IPS-NIHi7 (cell line): ENCODE data around the gene DECR2.
"Not testable (repeated sequence)": the region's sequence is repeated elsewhere in the genome, so short reads cannot be mapped to it uniquely, and the experiment has no call there.

Source experiments
- DNase-seq: peaks from one replicate; pipeline ENCODE4 v3.0.0; 2012; ENCODE audit warnings: mixed read lengths; ENCODE audit errors: extremely low spot score

Gene DECR2

GRCh38 chr16:366476-366875, 35.2 kb upstream of the DECR2 start:
- DNase-seq = no peak

GRCh38 chr16:367333-367903, 34.3 kb upstream of the DECR2 start:
- no peak for DNase-seq

- no peak for DNase-seq
Observed at GRCh38 chr16:368388-369158, 33.1 kb upstream of the DECR2 start.

GRCh38 chr16:369275-369865, 32.3 kb upstream of the DECR2 start:
- no peak for DNase-seq

- DNase-seq = peak; percentile 66
Observed at GRCh38 chr16:369866-370436, 31.7 kb upstream of the DECR2 start.

- DNase-seq = peak; percentile 93
Observed at GRCh38 chr16:370443-370842, 31.2 kb upstream of the DECR2 start, which contains the start of gene MRPL28. Gene MRPL28, minus strand, starts transcription at chr16:370538. Its CDS starts 320 bp downstream, at chr16:370218.

GRCh38 chr16:370979-371514, 30.6 kb upstream of the DECR2 start:
- DNase-seq = no peak

GRCh38 chr16:371515-372301, 30.0 kb upstream of the DECR2 start:
- DNase-seq = no peak

DNA sequence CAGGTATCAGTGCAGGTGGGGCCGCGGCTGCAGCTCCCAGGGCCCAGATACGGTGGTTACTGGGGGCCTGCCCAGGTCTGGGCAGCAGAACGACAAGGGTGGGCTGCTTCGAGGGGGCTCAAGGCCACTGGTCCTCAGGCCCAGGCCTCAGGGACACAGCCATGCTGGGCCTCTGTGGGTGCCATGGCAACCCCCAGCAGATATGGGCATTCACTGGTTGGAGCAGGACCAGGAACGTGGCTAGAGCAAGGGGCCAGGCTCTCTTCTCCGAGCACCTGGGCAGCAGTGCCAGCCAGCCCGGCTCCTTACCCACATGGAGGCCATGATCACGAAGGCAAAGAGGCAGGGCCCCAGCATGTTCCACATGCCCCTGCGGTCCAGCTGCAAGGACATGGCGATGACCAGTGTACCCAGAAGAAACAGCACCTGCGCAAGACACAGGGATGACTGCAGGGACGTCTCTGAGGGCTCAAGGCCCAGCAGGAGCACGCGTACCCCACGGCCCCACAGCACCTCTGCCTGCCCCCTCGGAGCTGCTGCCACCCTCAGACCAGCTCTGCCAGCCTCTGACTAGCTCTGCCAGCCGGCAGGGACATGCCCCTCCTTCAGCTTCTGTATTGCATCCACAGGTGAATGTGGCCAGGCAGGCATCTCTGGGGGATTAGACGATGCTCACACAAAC, 29.2 kb upstream of the DECR2 start:
- DNase-seq = no peak

- DNase-seq = no peak
Observed at GRCh38 chr16:373020-373598, 28.6 kb upstream of the DECR2 start.

GRCh38 chr16:373848-374615, 27.7 kb upstream of the DECR2 start:
- no peak for DNase-seq

- DNase-seq = no peak
Observed at GRCh38 chr16:374616-374926, 27.1 kb upstream of the DECR2 start.

DNA sequence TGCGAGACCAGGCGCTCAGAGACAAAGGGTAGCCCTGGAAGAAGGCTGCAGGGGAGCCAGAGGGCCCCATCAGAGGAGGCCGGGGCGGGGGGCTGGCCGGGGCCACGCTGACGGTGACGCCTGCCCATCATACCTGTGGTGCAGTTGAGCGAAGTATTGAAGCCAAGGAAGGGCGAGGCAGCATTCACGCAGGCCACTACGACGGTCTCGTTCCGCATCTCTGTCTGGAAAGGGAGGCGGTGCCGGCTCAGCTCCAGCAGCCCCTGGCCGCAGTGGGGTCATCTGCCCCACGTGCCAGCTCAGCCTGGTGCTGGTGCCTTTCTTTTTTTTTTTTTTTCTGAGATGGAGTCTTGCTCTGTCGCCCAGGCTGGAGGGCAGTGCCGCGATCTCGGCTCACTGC, 26.5 kb upstream of the DECR2 start:
- no peak for DNase-seq

DNA sequence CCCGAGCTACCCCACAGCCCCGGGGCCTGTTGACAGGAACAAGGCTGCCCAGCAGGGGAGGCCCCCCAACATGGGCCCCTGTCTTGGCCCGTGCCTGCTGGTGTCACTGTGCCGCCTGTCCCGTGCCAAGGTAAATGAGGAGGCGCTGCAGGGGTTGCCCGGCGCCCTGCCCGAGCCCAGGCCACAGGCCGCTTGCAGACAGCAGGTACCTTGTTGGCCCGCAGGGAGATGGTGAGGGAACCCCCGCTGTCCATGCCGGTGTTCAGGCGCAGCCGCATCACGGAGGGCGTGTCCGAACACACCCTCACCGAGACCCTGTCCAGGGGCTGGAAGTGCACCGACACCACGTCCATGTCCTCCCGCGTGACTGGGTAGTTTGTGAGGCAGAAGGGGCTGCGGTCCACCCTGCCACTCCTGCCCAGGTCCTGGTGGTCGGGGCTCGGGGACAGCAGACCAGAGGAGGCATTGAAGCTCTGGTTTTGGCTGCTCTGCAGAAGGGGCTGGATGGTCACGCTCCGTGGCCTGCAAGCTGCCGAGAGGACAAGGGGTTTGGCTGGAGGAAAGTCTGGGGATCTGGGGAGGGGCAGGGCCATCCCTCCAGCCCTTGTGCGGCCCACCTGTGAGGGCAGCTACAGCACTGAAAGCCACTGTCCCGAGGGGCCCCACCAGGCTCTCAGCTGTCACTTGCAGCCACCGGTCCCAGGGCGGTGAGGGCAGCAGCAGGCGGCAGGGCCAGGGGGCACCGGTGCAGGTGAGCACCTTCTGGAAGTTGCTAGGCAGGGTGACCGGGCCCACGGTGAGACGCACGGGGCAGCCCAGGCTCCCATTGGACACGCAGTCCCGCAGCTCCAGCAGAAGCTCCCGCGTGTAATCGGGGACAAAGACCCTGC, 25.5 kb upstream of the DECR2 start:
- DNase-seq = no peak

- no peak for DNase-seq
Observed at GRCh38 chr16:376817-377418, 24.8 kb upstream of the DECR2 start.

GRCh38 chr16:377419-377951, 24.2 kb upstream of the DECR2 start:
- DNase-seq = no peak

- not testable (repeated sequence) for DNase-seq
Observed at GRCh38 chr16:378113-378820, 23.4 kb upstream of the DECR2 start.

DNA sequence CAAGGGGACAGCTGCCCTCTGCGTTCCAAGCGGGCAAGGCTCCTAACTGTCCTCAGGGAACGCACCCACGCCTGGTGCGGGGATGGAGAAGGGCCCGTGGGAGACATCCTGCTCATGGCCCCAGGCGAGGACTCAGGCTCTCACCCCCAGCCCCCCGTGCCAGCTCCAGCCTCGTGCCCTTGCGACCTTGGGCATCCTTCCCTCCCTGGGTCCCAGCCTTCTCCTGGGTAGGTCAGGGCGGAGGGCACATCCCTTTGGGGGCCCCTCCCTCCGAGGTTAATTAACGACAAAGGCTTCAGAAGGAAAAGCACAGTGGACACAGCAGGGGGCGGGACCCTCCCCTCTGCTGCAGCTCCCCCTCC, 22.9 kb upstream of the DECR2 start:
- no peak for DNase-seq
